ENCODE results near the gene TRPV3.

- TF ChIP-seq POLR2A (IDR thresholded peaks at IDR 0.05; ENCODE audit: low read depth, low read length): no peak
- TF ChIP-seq POLR2AphosphoS5 (IDR thresholded peaks at IDR 0.05; ENCODE audit: low read depth, low read length): no peak
- no peak for TF ChIP-seq TAF1 (IDR thresholded peaks at IDR 0.05; ENCODE audit: low read depth, low read length)
Observed at GRCh38 chr17:3533752-3534151, 23.9 kb downstream of the TRPV3 start.
